ENCODE results near the gene GOLGA6L4. TPM values are rescaled to one million over a fixed set of nuclear protein-coding genes. Genes with fewer than 3 reads are reported as not detected.
"Not testable (repeated sequence)": the region's sequence is repeated elsewhere in the genome, so short reads cannot be mapped to it uniquely, and the experiment has no call there.

Gene GOLGA6L4
- 2.6 TPM for total RNA-seq

GRCh38 chr15:84235573-84235972 is at the start of gene GOLGA6L4:
GOLGA6L4 (plus strand) TSS chr15:84235773; CDS start chr15:84235835, 62 bp downstream.
- DNase-seq = not testable (repeated sequence)

- DNase-seq = not testable (repeated sequence)
These were observed 42.6 kb upstream of the GOLGA6L4 start for GRCh38 chr15:84192982-84193381.

GRCh38 chr15:84195603-84196002 is 40.0 kb upstream of the GOLGA6L4 start:
- not testable (repeated sequence) for DNase-seq

GRCh38 chr15:84196530-84197188 is 38.9 kb upstream of the GOLGA6L4 start:
- not testable (repeated sequence) for DNase-seq

GRCh38 chr15:84199865-84200264 is 35.7 kb upstream of the GOLGA6L4 start:
- not testable (repeated sequence) for DNase-seq

- not testable (repeated sequence) for DNase-seq
These were observed 10.9 kb downstream of the GOLGA6L4 start for GRCh38 chr15:84246441-84246840.

Small RNA genes within 50 kb of the gene (small RNA-seq; reads per million reads assigned to genes)
- gene RN7SL331P (ENCODE audit: low replicate concordance) (not detected), gene UBE2Q2P8 (ENCODE audit: low replicate concordance) (not detected)

Data from tongue (tissue), 3 donors.